H4 (cell line): ENCODE measurements around the gene HAVCR1. TPM values are rescaled to one million over a fixed set of nuclear protein-coding genes. Genes with fewer than 3 reads are reported as not detected.
A peak's percentile ranks its signal among the peaks of the same experiment; 100 is the strongest.
"Not testable (repeated sequence)": the region's sequence is repeated elsewhere in the genome, so short reads cannot be mapped to it uniquely, and the experiment has no call there.

Experiments used
- DNase-seq: peaks from one replicate; pipeline ENCODE4 v3.0.0-alpha.2; 2015; ENCODE audit warnings: low spot score
- total RNA-seq: library from RNA; depleted of rRNA; stranded (reverse); fragments of >200 nt; shearing (Covaris generic); gene quantifications from 2 replicates; pipeline ENCODE4 v1.2.3, GENCODE V29; 2014; rRNA removed

HAVCR1 gene
- total RNA-seq = 0.04 and 0.29 TPM in 2 replicates

DNA sequence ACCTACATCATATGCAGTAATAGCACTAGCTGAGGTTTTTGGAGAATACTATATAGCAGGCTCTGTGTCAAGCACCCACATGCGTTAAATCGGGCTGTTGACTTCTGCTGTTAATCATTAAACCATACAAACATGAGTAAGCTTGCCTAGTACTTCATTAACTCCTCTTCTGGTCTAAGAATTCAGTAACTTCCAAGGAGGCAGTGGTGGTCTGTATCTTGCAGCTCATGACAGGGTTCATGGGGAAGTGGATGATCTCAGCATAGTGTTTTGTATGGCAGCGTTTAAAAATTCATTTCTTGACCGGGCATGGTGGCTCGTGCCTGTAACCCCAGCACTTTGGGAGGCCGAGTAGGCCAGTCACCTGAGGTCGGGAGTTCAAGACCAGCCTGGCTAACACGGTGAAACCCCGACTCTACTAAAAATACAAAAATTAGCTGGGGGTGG lies at the start of gene HAVCR1:
Gene HAVCR1 (minus strand): TSS at position 24 of the 447 bp plus-strand sequence. CDS start 1,173 bp downstream, outside the sequence.
- DNase-seq = no peak

DNA sequence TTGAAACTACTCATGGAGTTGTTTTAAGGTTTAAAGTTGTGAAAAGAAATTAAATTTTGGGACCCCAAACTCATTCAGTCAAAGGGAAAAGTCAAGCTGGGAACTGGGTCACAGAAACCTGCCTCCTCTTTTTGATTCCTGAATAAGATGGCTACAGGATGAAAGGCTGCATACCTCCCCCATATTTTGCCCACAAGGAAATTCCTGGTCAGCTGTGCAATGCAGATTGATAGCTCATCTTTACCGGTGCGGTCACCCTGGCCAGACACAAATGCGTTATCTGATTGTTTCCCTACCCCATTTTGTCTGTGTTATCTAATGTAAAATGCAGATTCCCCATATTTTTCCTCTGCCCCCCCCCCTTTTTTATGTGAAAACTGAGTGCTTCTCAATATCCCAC lies 48.6 kb upstream of the HAVCR1 start:
- DNase-seq = no peak

DNA sequence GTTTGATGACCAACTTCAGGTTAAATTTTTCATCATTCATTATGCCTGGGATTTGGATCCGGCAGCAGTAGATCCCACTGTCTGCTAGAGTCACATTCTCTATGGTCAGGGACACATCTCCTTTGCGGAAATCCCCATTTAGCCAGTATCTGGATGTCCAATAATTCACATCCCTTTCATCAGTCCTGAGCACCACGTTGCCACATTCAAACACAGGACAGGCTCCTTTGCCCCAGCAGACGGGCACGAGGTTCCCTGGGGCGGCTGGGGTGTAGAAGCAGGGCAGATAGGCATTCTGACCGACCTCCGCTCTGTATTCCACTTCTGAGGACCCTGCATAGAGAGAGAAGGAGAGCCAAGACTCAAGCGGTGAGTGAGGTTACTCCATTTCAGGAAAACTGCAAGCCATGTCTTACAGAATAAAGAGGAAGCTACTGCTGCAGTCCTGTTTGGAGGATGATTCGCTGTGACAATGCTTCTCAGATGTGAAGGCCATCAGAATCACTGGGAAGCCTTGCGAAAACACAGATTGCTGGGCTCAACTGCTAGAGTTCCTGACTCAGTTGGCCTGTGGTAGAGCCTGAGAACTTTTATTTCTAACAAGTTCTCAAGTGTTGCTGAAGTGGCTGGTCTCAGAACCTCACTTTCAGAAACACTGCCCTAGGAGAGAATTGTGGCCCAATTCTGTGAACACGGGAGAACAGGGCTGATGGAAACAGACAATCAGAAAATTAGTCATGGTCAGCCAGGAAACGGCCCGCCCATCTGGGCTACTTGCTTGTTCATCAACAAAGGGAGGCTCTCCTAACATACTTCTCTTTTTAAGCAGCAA lies 47.9 kb upstream of the HAVCR1 start:
- DNase-seq = no peak

DNA sequence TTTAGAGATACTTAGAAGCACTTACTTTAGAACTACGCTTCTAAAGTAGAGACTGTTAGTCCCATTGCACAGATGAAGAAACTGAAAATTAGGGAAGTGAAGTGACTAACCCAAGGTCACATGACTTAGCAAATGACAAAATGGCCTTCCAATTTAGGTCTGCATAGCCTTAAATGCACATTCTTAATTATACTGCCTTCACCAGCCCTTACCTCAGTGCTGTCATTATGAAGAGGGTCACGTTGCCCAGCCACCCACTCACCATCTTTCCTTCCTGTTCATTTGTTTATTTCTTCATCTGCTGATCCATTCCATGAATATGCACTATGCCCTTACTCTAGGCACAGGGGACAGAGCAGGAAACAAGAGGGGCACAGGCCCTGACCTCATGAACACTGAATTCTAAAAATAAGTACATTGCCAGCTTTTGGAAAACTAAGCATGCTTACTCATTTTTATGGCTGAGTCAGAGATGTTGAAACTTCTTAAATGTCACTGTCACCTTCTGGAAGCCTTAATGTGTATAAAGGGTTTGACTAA lies 41.3 kb upstream of the HAVCR1 start:
- DNase-seq = peak; percentile 51

DNA sequence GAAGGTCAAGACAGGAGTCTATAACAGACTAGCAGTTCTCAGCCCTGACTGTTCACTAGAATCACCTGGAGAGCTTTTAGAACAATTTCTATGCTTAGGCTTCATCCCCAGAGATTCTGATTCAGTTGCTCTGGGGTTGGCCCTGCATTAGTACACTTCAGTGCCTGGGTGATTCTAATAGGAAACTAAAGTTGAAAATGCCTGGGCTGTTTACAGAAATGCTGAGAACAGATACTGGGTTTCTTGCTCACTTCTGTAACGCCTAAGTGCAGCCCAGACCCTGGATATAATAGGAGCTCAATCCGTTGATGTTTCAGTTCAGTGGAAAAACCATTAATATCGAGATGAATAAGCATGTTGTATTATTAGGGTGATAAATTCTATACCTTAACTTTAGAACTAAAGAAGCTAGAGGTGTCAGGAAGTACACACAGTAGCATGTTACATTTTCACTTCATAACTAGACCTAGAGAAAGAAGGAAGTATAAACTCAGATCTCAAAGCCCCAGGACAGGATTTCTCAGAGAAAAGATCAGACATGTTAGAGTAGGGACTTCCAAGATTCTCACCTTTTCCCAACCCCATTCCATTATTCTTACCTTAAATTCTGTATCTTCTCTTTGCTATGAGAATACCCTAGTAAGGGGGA lies 29.6 kb upstream of the HAVCR1 start:
- no peak for DNase-seq

DNA sequence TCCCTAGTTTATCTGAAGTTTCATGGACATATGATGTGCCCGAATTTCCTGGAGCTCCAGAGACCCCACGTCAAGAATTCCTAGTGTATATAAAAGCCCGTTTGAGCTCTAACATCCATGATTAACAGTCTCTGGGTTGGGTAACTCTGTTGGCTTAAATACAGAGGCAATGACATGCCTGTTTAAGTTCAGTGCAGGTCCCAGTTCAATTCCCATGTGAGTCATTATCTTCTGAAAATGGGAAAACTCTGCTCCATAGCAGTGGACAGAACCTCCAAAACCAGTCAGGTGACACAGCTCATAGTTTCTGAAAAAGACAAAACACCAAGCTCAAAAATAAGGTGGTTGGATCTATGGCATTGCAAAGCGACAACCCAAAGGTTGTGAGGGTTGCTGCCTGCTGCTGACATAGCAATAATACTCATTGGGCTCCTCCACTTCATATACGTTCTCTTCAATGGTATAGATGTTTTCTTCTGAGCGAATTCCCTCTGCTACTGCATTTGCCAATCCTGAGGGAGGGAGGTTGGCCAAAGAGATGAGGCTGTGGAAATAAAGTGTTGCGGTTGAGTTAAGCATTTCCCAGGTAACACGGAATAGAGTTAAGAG lies 27.9 kb upstream of the HAVCR1 start:
- no peak for DNase-seq

DNA sequence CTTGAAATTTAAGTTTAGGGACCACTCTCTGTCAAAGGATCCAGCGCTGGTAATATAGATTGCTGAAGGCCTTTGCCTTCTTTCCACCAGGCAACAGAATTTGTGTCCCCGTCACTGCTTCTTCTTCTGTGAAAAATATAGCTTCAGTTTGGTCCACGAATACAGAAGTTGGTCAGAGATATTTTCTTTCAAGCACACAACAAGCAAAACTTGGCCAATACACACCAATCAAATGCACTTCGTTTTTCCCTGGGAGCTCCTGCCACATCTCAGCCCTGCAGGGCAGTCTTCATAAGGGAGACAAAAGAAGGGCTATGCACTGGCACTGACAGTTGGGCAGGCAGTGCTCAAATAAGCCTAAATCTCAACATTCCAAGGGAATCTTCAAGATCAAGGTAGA lies 27.0 kb upstream of the HAVCR1 start:
- no peak for DNase-seq

DNA sequence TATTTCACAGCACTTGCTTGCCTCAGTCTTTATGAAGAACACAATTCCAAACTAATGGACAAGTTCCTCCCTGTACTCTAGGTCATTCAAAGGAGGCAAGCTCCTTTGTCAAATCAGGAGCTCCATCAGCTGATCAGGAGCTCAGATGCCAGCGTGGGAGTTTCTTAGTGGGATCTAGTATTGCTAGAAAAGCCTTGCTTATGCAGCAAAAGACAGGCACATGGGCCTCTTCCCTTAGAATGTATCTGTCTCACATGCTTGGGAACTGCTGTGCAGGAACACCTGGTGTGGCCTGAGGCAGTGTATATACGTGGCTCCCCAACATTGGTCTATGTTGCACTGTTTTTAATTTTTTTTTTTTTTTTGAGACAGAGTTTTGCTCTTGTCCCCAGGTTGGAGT lies 21.4 kb upstream of the HAVCR1 start:
- no peak for DNase-seq

DNA sequence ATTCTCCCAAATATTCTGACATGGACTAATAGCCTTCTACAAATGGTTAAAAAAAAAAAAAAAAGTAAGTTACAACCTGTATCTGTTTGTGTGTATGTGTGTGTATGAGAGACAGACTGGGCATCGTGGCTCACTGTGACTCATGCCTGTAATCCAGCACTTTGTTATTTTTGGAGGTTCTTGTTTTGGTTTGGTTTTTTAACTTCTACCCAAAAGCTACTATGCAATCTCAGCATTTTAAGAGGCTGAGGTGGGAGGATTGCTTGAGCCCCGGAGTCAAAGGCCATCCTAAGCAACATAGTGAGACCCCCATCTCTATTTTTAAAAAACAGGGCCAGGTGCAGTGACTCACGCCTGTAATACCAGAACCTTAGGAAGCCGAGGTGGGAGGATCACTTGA lies 17.6 kb upstream of the HAVCR1 start:
- peak; percentile 63 for DNase-seq

DNA sequence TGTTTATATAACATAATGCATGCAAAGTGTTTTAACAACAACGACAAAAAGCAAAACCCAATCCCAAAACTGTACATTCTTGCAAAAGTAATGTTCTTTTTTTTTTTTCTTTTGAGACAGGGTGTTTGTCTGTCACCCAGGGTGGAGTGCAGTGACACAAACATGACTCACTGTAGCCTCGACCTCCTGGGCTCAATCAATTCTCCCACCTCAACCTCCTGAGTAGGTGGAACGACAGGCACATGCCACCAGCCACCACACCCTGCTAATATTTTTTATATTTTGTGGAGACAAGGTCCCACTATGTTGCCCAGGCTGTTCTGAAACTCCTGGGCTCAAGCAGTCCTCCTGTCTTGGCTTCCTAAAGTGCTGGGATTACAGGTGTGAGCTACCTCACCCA lies 13.6 kb upstream of the HAVCR1 start:
- DNase-seq = no peak

DNA sequence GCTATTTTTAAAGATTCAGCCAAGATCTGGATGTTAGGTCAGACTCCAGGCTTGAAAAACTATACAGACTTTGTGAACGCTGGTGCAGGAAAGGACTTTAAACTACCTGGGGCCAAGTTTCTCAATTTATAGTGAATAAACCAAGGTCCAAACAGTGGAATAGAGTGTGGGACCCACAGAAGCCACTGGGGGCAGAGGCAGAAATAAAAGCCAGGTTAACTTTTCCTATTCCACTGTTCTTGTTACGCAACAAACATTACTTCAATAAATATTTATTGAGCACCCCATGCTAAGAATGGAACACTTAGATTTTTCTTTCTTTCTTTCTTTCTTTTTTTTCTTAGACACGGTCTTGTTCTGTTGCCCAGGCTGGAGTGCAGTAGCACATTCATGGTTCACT lies 11.0 kb upstream of the HAVCR1 start:
- no peak for DNase-seq

DNA sequence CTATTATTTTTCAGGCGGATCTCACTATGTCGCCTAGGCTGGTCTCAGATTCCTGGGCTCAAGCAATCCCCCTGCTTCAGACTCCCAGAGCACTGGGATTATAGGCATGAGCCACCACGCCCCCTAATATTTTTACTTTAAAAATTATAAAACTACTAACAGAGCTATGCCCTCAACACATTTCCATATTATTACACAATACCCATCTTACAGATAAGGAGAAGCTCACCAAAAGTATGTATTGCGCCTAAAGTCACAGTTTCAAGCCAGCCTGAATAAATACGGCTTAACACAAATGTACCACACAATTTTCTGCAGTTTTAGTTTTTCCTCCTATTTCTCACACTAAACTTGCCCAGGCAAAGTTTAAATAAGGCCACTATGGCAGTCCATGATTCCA lies 9.9 kb upstream of the HAVCR1 start:
- no peak for DNase-seq

DNA sequence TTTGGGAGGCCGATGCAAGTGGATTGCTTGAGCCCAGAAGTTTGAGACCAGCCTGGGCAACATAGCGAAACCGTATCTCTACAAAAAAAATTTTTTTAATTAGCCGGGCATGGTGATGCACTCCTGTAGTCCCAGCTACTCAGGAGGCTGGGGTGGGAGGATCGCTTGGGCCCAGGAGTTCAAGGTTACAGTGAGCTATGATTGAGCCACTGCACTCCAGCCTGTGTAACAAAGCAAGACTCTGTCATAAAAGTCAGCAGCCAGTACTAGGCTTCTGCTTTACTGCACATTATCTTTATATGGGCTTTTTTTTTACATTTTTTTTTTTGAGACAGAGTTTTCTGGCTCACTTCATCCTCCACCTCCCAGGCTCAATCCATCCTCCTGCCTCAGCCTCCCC lies 9.4 kb upstream of the HAVCR1 start:
- DNase-seq = no peak

DNA sequence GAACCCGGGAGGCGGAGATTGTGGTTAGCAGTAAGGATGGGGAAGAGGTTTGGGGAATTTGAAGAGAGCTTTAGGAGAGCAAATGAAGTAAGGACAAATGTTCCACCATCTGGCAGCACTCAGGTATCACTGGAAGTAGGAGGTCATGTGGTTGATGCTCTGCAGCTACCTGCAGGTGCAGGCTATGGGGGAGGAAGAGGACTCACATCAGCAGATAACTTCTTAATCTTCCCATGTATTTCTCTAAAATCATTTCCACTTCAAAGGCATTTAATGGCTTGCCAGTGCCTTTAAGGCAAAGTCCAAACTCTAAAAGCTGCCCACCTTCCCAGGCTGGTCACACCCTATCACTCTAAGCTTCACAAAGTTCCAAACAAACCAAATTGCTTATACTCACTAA lies 8.1 kb upstream of the HAVCR1 start:
- no peak for DNase-seq

DNA sequence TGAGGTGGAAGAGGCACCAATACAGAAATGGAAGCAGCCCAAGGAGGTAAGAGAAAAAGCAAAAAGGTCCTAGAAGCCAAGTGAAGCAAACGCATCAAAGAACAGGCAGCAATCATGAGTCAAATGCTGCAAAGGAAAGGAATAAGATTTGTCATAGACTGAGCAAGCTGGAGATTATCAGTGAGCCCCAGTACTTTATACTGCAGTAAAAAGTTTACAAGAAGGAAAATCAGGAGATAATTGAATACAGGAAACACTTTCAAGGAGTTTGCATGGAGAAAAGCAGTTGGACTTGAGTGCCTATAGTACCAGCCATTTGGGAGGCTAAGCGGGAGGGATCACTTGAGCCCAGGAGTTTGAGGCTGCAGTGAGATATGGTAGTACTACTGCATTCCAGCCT lies 7.2 kb upstream of the HAVCR1 start:
- no peak for DNase-seq

DNA sequence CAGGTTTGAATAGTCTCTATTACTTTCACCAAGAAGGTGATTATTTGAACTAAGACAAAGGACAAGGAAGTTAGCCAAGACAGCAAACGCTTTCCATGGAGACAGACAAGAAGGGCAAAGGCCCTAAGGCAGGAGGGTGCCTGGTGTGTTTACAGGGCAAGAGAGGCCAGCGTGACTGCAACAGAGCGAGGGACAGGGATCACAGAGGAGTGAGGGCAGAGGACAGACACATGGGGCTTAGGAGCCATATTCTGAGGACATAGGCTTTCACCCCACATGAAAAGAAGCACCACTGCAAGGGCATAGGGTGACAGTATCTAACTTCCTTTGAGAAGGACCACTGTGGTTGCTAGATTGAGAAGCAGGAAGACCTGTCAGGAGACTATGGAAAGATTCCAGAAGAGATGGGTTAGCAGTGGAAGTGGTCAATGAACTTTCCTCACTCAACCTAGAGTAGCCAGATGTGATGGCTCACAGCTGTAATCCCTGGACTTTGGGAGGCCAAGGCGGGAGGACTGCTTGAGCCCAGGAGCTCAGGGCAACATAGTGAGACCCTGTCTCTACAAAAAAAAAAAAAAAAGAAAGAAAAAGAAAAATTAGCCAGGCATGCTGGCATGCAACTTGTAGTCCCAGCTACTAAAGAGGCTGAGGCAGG lies 5.0 kb upstream of the HAVCR1 start:
- DNase-seq = no peak

DNA sequence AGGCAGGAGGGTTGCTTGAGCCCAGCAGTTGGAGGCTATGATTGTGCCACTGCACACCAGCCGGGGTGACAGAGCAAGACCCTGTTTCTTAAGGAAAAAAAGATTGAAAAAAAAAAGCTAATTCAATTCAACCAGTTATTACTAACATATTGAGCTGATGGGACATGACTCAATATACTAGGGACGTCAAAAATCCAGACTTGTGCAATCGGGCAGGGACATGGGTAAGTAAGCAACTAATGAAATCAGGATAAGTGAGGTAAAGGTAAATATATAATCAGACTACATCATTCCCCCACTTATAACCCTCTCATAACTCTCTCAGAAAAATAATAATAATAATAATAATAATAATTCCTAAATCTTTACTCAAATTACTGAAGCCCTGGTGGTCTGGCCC lies 975 bp upstream of the HAVCR1 start:
- DNase-seq = no peak

DNA sequence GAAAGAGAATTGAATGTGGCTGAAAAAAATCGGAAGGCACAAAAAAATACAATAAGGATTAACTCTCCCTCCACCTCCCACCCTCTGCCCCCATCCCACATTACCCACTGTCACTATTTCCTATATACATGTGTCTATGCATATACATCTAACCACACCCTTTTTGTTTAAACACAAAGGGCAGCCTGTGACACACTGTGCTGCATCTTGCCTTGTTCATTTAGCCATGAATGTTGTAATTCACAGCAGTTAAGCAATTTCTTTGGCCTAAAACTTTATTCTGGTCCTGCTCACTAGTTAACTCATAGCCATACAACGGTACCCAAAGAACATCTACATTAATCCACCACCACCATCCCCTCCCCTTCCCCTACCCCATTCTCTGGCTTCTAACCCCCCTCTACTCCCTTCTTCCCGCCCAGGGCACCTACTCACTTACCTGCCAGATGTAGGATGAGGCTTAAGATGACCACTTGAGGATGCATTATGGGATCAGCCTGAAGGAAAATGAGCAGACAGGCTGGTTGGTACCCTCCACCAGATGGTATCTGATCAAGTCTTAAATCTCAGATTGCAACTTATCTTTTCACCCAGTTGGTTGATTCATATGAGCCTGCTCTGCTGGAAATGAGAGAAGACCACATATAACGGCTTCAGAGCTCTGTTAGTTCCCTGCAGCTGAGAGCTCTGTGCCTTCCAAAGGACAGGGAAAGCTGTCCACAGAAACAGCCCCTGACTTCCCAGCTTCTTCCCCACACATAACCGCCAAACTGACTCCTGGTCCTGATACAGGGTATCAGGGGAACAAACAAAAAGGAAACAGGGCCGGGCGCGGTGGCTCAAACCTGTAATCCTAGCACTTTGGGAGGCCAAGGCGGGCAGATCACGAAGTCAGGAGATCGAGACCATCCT lies 1.2 kb downstream of the HAVCR1 start:
- DNase-seq = no peak

DNA sequence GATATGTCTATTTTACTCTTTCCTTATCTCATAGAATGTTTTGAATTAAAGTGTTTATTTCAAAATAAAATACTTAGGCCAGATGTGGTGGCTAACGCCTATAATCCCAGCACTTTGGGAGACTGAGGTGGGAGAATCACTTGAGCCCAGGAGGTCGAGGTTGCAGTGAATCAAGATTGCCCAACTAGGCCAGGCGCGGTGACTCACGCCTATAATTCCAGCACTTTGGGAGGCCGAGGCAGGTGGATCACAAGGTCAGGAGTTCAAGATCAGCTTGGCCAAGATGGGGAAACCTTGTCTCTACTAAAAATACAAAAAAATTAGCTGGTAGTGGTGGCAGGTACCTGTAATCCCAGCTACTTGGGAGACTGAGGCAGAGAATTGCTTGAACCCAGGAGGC lies 2.1 kb downstream of the HAVCR1 start:
- not testable (repeated sequence) for DNase-seq

DNA sequence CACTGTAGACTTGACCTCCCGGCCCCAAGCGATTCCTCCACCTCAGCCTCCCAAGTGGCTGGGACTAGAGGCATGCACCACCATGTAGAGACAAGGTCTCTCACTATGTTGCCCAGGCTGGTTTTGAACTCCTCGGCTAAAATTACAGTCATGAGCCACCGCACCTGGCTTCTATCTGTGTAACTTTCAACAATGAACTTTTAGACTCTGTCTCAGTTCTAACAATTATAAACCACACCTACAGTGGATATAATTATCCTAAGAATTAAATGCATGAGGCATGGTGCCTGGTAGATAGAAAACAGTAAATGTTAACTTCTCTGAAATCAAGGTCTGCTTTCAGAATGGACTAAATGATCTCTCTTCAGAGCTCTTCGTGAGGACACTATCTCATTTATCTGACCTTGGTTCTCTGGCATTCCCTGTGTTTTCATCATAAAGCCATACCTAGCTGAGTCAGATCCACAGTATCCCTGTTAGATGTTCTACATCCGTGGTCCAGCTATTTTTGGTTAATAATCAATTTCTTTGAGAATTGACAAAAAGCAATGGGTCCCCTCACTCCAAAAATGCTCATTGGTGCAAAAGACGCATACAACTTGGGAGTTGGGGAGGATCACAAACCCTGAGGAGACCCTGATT lies 7.2 kb downstream of the HAVCR1 start:
- no peak for DNase-seq

DNA sequence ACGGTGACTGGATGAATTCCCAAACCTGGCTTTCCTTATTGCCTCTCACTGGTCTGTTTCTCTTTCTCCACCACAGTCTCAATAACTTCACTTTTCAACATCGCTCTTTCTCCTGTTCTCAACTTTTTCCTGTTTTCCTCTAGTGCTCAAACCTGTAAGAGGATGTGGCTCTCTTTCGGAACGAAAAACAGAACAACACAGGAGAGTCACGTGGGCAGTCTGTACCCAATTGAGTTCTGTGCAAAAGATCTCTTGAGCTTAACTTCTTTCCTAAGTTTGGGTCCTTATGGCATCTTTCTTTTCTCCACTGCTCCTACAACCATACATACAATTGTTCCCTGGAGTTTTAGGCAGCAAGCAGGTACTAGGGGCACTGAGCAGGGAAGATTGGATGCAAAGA lies 8.9 kb downstream of the HAVCR1 start:
- no peak for DNase-seq
